ENCODE measurements around the gene MARCHF3.

DNA sequence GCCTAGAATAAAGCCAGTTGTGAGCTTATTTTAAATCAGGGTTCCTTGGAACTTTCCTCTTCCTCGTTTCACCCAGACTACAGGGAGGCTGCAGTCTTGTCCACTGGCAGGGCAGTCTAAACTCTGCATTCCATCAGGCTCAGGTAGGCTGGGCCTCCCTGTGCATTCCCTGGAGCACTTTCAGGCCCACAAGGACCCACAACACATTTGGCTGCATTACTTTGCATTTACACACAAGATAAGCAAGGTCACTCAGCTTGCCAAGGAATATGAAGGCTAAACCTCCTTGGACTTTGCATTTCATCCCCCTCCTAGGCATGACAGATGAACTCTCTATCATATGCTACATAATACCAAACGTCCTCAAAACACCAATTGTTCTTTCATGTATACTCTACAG lies 104.2 kb downstream of the MARCHF3 start:
- TF ChIP-seq, protein P1, sequence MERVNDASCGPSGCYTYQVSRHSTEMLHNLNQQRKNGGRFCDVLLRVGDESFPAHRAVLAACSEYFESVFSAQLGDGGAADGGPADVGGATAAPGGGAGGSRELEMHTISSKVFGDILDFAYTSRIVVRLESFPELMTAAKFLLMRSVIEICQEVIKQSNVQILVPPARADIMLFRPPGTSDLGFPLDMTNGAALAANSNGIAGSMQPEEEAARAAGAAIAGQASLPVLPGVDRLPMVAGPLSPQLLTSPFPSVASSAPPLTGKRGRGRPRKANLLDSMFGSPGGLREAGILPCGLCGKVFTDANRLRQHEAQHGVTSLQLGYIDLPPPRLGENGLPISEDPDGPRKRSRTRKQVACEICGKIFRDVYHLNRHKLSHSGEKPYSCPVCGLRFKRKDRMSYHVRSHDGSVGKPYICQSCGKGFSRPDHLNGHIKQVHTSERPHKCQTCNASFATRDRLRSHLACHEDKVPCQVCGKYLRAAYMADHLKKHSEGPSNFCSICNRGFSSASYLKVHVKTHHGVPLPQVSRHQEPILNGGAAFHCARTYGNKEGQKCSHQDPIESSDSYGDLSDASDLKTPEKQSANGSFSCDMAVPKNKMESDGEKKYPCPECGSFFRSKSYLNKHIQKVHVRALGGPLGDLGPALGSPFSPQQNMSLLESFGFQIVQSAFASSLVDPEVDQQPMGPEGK (CRISPR knock-in tag; IDR thresholded peaks at IDR 0.05; ENCODE audit: borderline replicate concordance) = no peak
- TF ChIP-seq ZNF8 (CRISPR knock-in tag; IDR thresholded peaks at IDR 0.05) (no peak), OSR1 (CRISPR knock-in tag; IDR thresholded peaks at IDR 0.05) (no peak), ZNF565 (CRISPR knock-in tag; conservative IDR thresholded peaks at IDR 0.05; ENCODE audit: low read depth) (no peak), TOX (CRISPR knock-in tag; IDR thresholded peaks at IDR 0.05; ENCODE audit: borderline replicate concordance) (no peak), ESRRG (CRISPR knock-in tag; IDR thresholded peaks at IDR 0.05) (no peak), ZFP3 (CRISPR knock-in tag; IDR thresholded peaks at IDR 0.05) (no peak), GLIS3 (CRISPR knock-in tag; IDR thresholded peaks at IDR 0.05) (no peak)
